RWPE1 (cell line): ENCODE data around the gene ERC2.

Source experiments
- CTCF ChIA-PET: fragments of 350-600 bp; sonication (Branson Sonifier 250); formaldehyde crosslinking; extraction: SDS; loops from one replicate; lab custom pipeline; 2021; lab: Yijun Ruan, JAX
- POLR2A ChIA-PET: fragments of 400-600 bp; formaldehyde crosslinking; extraction: SDS; loops from one replicate; lab custom pipeline; 2020; ENCODE audit warnings: antibody characterized with exemption; ENCODE audit not compliant: low non-redundant PET; lab: Yijun Ruan, JAX
- DNase-seq: peaks from one replicate; pipeline ENCODE4 v3.0.0; 2012; ENCODE audit warnings: low spot score
- H3K27ac ChIP-seq: fragments of 450-650 bp; 2 replicates; pipeline ENCODE4 v1.5.1; 2017
- CTCF ChIP-seq: fragments of 450-650 bp; conservative IDR thresholded peaks from 2 replicates; pipeline ENCODE4 v1.5.1; 2017; ENCODE audit warnings: low read depth, mild to moderate bottlenecking

Gene ERC2

GRCh38 chr3:55559500-55560423 is 908.5 kb downstream of the ERC2 start:
- no peak for DNase-seq
- no peak for TF ChIP-seq CTCF
- ChIA-PET POLR2A (no interaction called here), CTCF (no interaction called here)
- no peak overlapping the region for H3K27ac ChIP-seq

- DNase-seq: no peak
- CTCF ChIA-PET: no interaction called here
- H3K27ac ChIP-seq: no peak overlapping the region
- TF ChIP-seq CTCF: no peak
- POLR2A ChIA-PET: no interaction called here
Observed at GRCh38 chr3:55558316-55558715, 910.0 kb downstream of the ERC2 start.

GRCh38 chr3:55557549-55557948 is 910.7 kb downstream of the ERC2 start:
- no peak for TF ChIP-seq CTCF
- no peak overlapping the region for H3K27ac ChIP-seq
- POLR2A ChIA-PET: no interaction called here
- CTCF ChIA-PET: no interaction called here
- no peak for DNase-seq

- CTCF ChIA-PET: no interaction called here
- no peak overlapping the region for H3K27ac ChIP-seq
Observed at GRCh38 chr3:55556619-55557537, 911.4 kb downstream of the ERC2 start.

GRCh38 chr3:55555873-55556618 is 912.2 kb downstream of the ERC2 start:
- H3K27ac ChIP-seq: no peak overlapping the region
- ChIA-PET POLR2A (no interaction called here), CTCF (no interaction called here)
- no peak for TF ChIP-seq CTCF
- DNase-seq: no peak

More at GRCh38 chr3:55556619-55557537, 911.4 kb downstream of the ERC2 start:
- POLR2A ChIA-PET: no interaction called here
- no peak for TF ChIP-seq CTCF
- DNase-seq: no peak
